HEK293 (cell line): ENCODE data around the gene LMAN2L.

Source experiments
- CTCF ChIP-seq: fragments of 450-650 bp; formaldehyde crosslinking; IDR thresholded peaks from 2 replicates; pipeline ENCODE4 v1.5.1; 2016; ENCODE audit warnings: missing biosample characterization, missing genetic modification characterization
- EGR2 ChIP-seq: fragments of 450-650 bp; formaldehyde crosslinking; IDR thresholded peaks from 2 replicates; pipeline ENCODE4 v1.5.1; 2016; ENCODE audit warnings: low read depth, missing biosample characterization, missing genetic modification characterization
- KLF7 ChIP-seq: fragments of 450-650 bp; formaldehyde crosslinking; IDR thresholded peaks from 2 replicates; pipeline ENCODE4 v1.5.1; 2016; ENCODE audit warnings: missing biosample characterization, missing genetic modification characterization, borderline replicate concordance
- OSR2 ChIP-seq: fragments of 450-650 bp; formaldehyde crosslinking; IDR thresholded peaks from 2 replicates; pipeline ENCODE4 v1.5.1; 2016; ENCODE audit warnings: missing biosample characterization, missing genetic modification characterization
- SALL2 ChIP-seq: fragments of 450-650 bp; formaldehyde crosslinking; IDR thresholded peaks from 2 replicates; pipeline ENCODE4 v1.5.0; 2017; ENCODE audit warnings: missing biosample characterization, mild to moderate bottlenecking, missing genetic modification characterization, borderline replicate concordance
- SCRT1 ChIP-seq: fragments of 450-650 bp; formaldehyde crosslinking; IDR thresholded peaks from 2 replicates; pipeline ENCODE4 v1.5.1; 2016; ENCODE audit warnings: missing biosample characterization, missing genetic modification characterization, borderline replicate concordance
- SETDB1 ChIP-seq: IDR thresholded peaks from one replicate; pipeline ENCODE4 v1.6.1; 2017; ENCODE audit warnings: mild to moderate bottlenecking, low read length, moderate library complexity, mixed read lengths; ENCODE audit not compliant: insufficient read length
- SP2 ChIP-seq: fragments of 450-650 bp; formaldehyde crosslinking; IDR thresholded peaks from 2 replicates; pipeline ENCODE4 v1.5.1; 2016; ENCODE audit warnings: missing biosample characterization, missing genetic modification characterization
- SP3 ChIP-seq: fragments of 450-650 bp; formaldehyde crosslinking; IDR thresholded peaks from 2 replicates; pipeline ENCODE4 v1.5.1; 2016; ENCODE audit warnings: missing biosample characterization, missing genetic modification characterization
- ZBTB26 ChIP-seq: fragments of 450-650 bp; formaldehyde crosslinking; optimal IDR thresholded peaks from 2 replicates; pipeline ENCODE3; 2016; ENCODE audit warnings: missing biosample characterization, mild to moderate bottlenecking, missing genetic modification characterization
- ZBTB8A ChIP-seq: fragments of 450-650 bp; formaldehyde crosslinking; IDR thresholded peaks from 2 replicates; pipeline ENCODE4 v1.5.1; 2016; ENCODE audit warnings: missing biosample characterization, missing genetic modification characterization
- ZFHX2 ChIP-seq: fragments of 450-650 bp; formaldehyde crosslinking; conservative IDR thresholded peaks from 2 replicates; pipeline ENCODE4 v1.5.1; 2016; ENCODE audit warnings: missing biosample characterization, missing genetic modification characterization
- ZFP69B ChIP-seq: fragments of 450-650 bp; formaldehyde crosslinking; IDR thresholded peaks from 2 replicates; pipeline ENCODE4 v1.5.1; 2016; ENCODE audit warnings: missing biosample characterization, missing genetic modification characterization
- ZNF121 ChIP-seq: fragments of 450-650 bp; formaldehyde crosslinking; IDR thresholded peaks from 2 replicates; pipeline ENCODE4 v1.5.1; 2016; ENCODE audit warnings: missing biosample characterization, missing genetic modification characterization
- ZNF133 ChIP-seq: fragments of 450-650 bp; formaldehyde crosslinking; IDR thresholded peaks from 2 replicates; pipeline ENCODE4 v1.5.1; 2016; ENCODE audit warnings: missing biosample characterization, missing genetic modification characterization
- ZNF146 ChIP-seq: fragments of 450-650 bp; formaldehyde crosslinking; IDR thresholded peaks from 2 replicates; pipeline ENCODE4 v1.5.1; 2016; ENCODE audit warnings: missing biosample characterization, missing genetic modification characterization
- ZNF169 ChIP-seq: fragments of 450-650 bp; formaldehyde crosslinking; IDR thresholded peaks from 2 replicates; pipeline ENCODE4 v1.5.1; 2016; ENCODE audit warnings: missing biosample characterization, missing genetic modification characterization
- ZNF19 ChIP-seq: fragments of 450-650 bp; formaldehyde crosslinking; IDR thresholded peaks from 2 replicates; pipeline ENCODE4; 2016; ENCODE audit warnings: missing biosample characterization, missing genetic modification characterization, low read depth
- ZNF223 ChIP-seq: fragments of 450-650 bp; formaldehyde crosslinking; IDR thresholded peaks from 2 replicates; pipeline ENCODE4 v1.5.1; 2016; ENCODE audit warnings: missing biosample characterization, missing genetic modification characterization
- ZNF24 ChIP-seq: fragments of 450-650 bp; formaldehyde crosslinking; IDR thresholded peaks from 2 replicates; pipeline ENCODE4 v1.5.1; 2016; ENCODE audit warnings: missing biosample characterization, missing genetic modification characterization
- ZNF274 ChIP-seq, 2 experiments: fragments of 200-500 bp in 1 of 2; fragments of 450-650 bp in 1 of 2; sonication (Bioruptor generic) in 1 of 2; formaldehyde crosslinking in 1 of 2; IDR thresholded peaks; 2 replicates each; pipeline versions ENCODE4 v1.5.1 to v1.6.1; 2014 to 2016; ENCODE audit warnings: borderline replicate concordance in 1 of 2, inconsistent platforms in 1 of 2, low read length in 1 of 2, missing biosample characterization in 1 of 2, missing genetic modification characterization in 1 of 2
- ZNF324 ChIP-seq: fragments of 450-650 bp; formaldehyde crosslinking; IDR thresholded peaks from 2 replicates; pipeline ENCODE4 v1.5.1; 2016; ENCODE audit warnings: missing biosample characterization, missing genetic modification characterization
- ZNF341 ChIP-seq: fragments of 450-650 bp; formaldehyde crosslinking; IDR thresholded peaks from 2 replicates; pipeline ENCODE4; 2016; ENCODE audit warnings: low read depth, missing biosample characterization, missing genetic modification characterization
- ZNF501 ChIP-seq: fragments of 450-650 bp; formaldehyde crosslinking; IDR thresholded peaks from 2 replicates; pipeline ENCODE4 v1.5.1; 2016; ENCODE audit warnings: missing biosample characterization, missing genetic modification characterization
- ZNF549 ChIP-seq: fragments of 450-650 bp; IDR thresholded peaks from 2 replicates; pipeline ENCODE4 v1.5.1; 2018; ENCODE audit warnings: missing biosample characterization, missing genetic modification characterization, mild to moderate bottlenecking, inconsistent platforms, moderate library complexity
- ZNF658 ChIP-seq: fragments of 450-650 bp; formaldehyde crosslinking; IDR thresholded peaks from 2 replicates; pipeline ENCODE4; 2016; ENCODE audit warnings: missing biosample characterization, missing genetic modification characterization
- ZNF704 ChIP-seq: fragments of 450-650 bp; formaldehyde crosslinking; IDR thresholded peaks from 2 replicates; pipeline ENCODE4 v1.5.1; 2016; ENCODE audit warnings: missing biosample characterization, missing genetic modification characterization
- ZNF76 ChIP-seq: fragments of 450-650 bp; formaldehyde crosslinking; IDR thresholded peaks from 2 replicates; pipeline ENCODE4; 2016; ENCODE audit warnings: low read depth, missing biosample characterization, missing genetic modification characterization, borderline replicate concordance
- ZNF785 ChIP-seq: fragments of 450-650 bp; formaldehyde crosslinking; IDR thresholded peaks from 2 replicates; pipeline ENCODE4 v1.5.1; 2016; ENCODE audit warnings: missing biosample characterization, missing genetic modification characterization
- ZSCAN30 ChIP-seq: fragments of 450-650 bp; IDR thresholded peaks from 2 replicates; pipeline ENCODE4 v1.5.1; 2018; ENCODE audit warnings: missing biosample characterization, mild to moderate bottlenecking, missing genetic modification characterization, moderate library complexity
- TF ChIP-seq, protein P1 (sequence below): fragments of 450-650 bp; formaldehyde crosslinking; IDR thresholded peaks from 2 replicates; pipeline ENCODE4 v1.5.1; 2017; ENCODE audit warnings: missing biosample characterization, mild to moderate bottlenecking, missing genetic modification characterization, moderate library complexity
- TF ChIP-seq, protein P2 (sequence below): fragments of 450-650 bp; formaldehyde crosslinking; IDR thresholded peaks from 2 replicates; pipeline ENCODE4 v1.5.1; 2016; ENCODE audit warnings: missing biosample characterization, missing genetic modification characterization
- TF ChIP-seq, protein P3 (sequence below): fragments of 450-650 bp; IDR thresholded peaks from 2 replicates; pipeline ENCODE4 v1.5.1; 2018; ENCODE audit warnings: missing biosample characterization, mild to moderate bottlenecking, missing genetic modification characterization

LMAN2L gene

DNA sequence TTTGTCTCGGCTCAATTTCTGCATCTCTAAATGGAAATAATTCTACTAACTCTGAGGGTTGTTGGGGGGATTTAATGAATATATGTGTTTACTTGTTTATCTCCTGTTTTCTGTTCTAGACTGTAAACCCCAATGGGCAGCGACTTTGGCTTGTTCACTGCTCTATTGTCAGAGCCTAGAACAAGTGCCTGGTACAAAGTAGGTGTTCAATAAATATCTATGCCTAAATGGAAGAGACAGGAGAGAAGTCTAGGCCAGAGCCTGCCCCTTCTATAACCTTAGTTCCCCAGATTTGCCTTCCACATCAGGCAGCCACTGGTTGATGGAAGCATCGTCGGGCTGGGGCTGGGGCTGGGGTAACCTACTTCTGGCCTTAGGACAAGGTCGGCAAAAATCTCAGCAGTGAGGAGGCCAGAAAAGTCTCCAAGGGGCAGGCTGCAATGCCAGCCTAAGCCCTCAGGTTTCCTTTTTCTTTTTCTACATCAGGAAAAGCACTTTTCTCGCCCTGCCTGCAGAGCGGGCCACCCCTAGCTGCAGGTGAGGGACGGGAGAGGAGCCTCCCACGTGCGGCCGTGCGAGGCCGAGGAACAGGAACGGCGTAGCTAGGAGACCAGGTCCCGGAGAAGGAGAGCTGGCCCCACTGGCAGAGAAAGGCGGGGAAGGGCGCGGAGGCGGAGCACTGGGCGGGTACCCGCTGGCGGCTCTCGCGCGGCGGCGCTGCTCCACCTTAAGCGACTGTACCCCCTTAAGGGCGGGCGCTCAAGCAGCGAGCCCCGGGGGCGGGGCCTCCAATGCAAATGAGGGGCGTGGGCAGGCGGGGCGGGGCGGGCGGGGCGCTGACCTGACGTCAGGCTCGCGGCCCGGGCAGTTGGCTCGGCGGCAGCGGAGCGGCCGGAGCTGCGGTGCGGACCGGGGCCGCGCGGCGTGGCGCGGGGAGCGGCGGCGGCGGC, 20.4 kb upstream of the LMAN2L start, which contains the start of gene CNNM4 (continued):
- TF ChIP-seq ZNF76 (tag by site-specific recombination) (no peak), ZNF146 (tag by site-specific recombination) (no peak), KLF7 (tag by site-specific recombination) (no peak), ZBTB26 (tag by site-specific recombination) (peak; percentile 78), OSR2 (tag by site-specific recombination) (no peak), ZNF169 (tag by site-specific recombination) (no peak), ZNF658 (tag by site-specific recombination) (no peak), ZSCAN30 (no peak), ZNF501 (tag by site-specific recombination) (no peak), SP3 (tag by site-specific recombination) (peak; percentile 88), SCRT1 (tag by site-specific recombination) (no peak), ZNF704 (no peak), EGR2 (tag by site-specific recombination) (peak; percentile 59), ZNF121 (tag by site-specific recombination) (no peak), ZNF19 (tag by site-specific recombination) (no peak), ZNF324 (no peak), ZBTB8A (tag by site-specific recombination) (peak; percentile 64), ZNF274 (IDR thresholded peaks at IDR 0.05; ENCODE audit: low read length) (no peak), ZNF274 (tag by site-specific recombination; IDR thresholded peaks at IDR 0.05; ENCODE audit: borderline replicate concordance) (no peak), CTCF (tag by site-specific recombination) (peak; percentile 56; the same call in 1 of the 2 replicates), ZFHX2 (tag by site-specific recombination) (peak; percentile 76), ZFP69B (peak; percentile 98), ZNF24 (tag by site-specific recombination) (no peak), SP2 (tag by site-specific recombination) (peak; percentile 88), ZNF785 (tag by site-specific recombination) (no peak), ZNF133 (tag by site-specific recombination) (no peak), ZNF223 (tag by site-specific recombination) (no peak), ZNF341 (tag by site-specific recombination) (peak; percentile 88), ZNF549 (tag by site-specific recombination) (no peak), SETDB1 (no peak), SALL2 (tag by site-specific recombination) (no peak)
- TF ChIP-seq, protein P1, sequence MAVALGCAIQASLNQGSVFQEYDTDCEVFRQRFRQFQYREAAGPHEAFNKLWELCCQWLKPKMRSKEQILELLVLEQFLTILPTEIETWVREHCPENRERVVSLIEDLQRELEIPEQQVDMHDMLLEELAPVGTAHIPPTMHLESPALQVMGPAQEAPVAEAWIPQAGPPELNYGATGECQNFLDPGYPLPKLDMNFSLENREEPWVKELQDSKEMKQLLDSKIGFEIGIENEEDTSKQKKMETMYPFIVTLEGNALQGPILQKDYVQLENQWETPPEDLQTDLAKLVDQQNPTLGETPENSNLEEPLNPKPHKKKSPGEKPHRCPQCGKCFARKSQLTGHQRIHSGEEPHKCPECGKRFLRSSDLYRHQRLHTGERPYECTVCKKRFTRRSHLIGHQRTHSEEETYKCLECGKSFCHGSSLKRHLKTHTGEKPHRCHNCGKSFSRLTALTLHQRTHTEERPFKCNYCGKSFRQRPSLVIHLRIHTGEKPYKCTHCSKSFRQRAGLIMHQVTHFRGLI = no peak
- TF ChIP-seq, protein P2, sequence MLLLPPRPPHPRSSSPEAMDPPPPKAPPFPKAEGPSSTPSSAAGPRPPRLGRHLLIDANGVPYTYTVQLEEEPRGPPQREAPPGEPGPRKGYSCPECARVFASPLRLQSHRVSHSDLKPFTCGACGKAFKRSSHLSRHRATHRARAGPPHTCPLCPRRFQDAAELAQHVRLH (tag by site-specific recombination) = no peak
- TF ChIP-seq, protein P3, sequence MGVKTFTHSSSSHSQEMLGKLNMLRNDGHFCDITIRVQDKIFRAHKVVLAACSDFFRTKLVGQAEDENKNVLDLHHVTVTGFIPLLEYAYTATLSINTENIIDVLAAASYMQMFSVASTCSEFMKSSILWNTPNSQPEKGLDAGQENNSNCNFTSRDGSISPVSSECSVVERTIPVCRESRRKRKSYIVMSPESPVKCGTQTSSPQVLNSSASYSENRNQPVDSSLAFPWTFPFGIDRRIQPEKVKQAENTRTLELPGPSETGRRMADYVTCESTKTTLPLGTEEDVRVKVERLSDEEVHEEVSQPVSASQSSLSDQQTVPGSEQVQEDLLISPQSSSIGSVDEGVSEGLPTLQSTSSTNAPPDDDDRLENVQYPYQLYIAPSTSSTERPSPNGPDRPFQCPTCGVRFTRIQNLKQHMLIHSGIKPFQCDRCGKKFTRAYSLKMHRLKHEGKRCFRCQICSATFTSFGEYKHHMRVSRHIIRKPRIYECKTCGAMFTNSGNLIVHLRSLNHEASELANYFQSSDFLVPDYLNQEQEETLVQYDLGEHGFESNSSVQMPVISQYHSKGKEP (tag by site-specific recombination) = no peak
